ENCODE measurements around the gene ARHGAP26. TPM values are rescaled to one million over a fixed set of nuclear protein-coding genes. Genes with fewer than 3 reads are reported as not detected.

Gene ARHGAP26
- total RNA-seq, 2 donors from 2014 or later = 27.5 to 80.7 TPM

- no peak overlapping the region for H3K27ac ChIP-seq
- no peak overlapping the region for H3K4me3 ChIP-seq
- peaks cover 7 to 11% of the 10 kb centered on the region in 2 donors for H3K4me1 ChIP-seq (ENCODE audit: control insufficient read depth in 1 of 2, low read depth in 2 of 2)
- TF ChIP-seq CTCF (IDR thresholded peaks at IDR 0.05) = no peak
- no peak for ATAC-seq (ENCODE audit: insufficient number of reproducible peaks, low FRiP score, low read depth)
- no peaks in the 10 kb centered on the region for H3K36me3 ChIP-seq
- H3K27me3 ChIP-seq (replicated peaks; ENCODE audit: insufficient read depth) = no peaks in the 10 kb centered on the region
- no peak for DNase-seq (ENCODE audit: low spot score)
- H3K9me3 ChIP-seq = no peaks in the 10 kb centered on the region
These were observed 171.1 kb downstream of the ARHGAP26 start for GRCh38 chr5:142941245-142941644.

- H3K4me1 ChIP-seq (ENCODE audit: control insufficient read depth in 1 of 2, low read depth in 2 of 2) = peaks cover 3 to 11% of the 10 kb centered on the region in 2 donors
- no peaks in the 10 kb centered on the region for H3K9me3 ChIP-seq
- H3K36me3 ChIP-seq = no peaks in the 10 kb centered on the region
- H3K27me3 ChIP-seq (replicated peaks; ENCODE audit: insufficient read depth) = no peaks in the 10 kb centered on the region
- no peak for DNase-seq (ENCODE audit: low spot score)
- no peak overlapping the region for H3K27ac ChIP-seq
- H3K4me3 ChIP-seq = no peak overlapping the region
- TF ChIP-seq CTCF (IDR thresholded peaks at IDR 0.05) = no peak
- ATAC-seq (ENCODE audit: insufficient number of reproducible peaks, low FRiP score, low read depth) = no peak
These were observed 172.7 kb downstream of the ARHGAP26 start for GRCh38 chr5:142942901-142943300.

GRCh38 chr5:142944140-142944539, 174.0 kb downstream of the ARHGAP26 start:
- H3K4me1 ChIP-seq (ENCODE audit: control insufficient read depth in 1 of 2, low read depth in 2 of 2) = peaks cover 0 to 8% of the 10 kb centered on the region in 2 donors
- H3K27ac ChIP-seq = no peak overlapping the region
- DNase-seq (ENCODE audit: low spot score) (no peak), ATAC-seq (ENCODE audit: insufficient number of reproducible peaks, low FRiP score, low read depth) (no peak)
- H3K4me3 ChIP-seq = no peak overlapping the region
- no peak for TF ChIP-seq CTCF (IDR thresholded peaks at IDR 0.05)
- H3K27me3 ChIP-seq (replicated peaks; ENCODE audit: insufficient read depth) = no peaks in the 10 kb centered on the region
- no peaks in the 10 kb centered on the region for H3K36me3 ChIP-seq
- H3K9me3 ChIP-seq = no peaks in the 10 kb centered on the region

- no peak for TF ChIP-seq CTCF (IDR thresholded peaks at IDR 0.05)
- Histone ChIP-seq H3K27me3 (replicated peaks; ENCODE audit: insufficient read depth) (no peaks in the 10 kb centered on the region), H3K4me3 (no peak overlapping the region), H3K27ac (no peak overlapping the region), H3K36me3 (no peaks in the 10 kb centered on the region), H3K4me1 (ENCODE audit: control insufficient read depth in 1 of 2, low read depth in 2 of 2) (peaks cover 0 to 8% of the 10 kb centered on the region in 2 donors), H3K9me3 (no peaks in the 10 kb centered on the region)
- no peak for DNase-seq (ENCODE audit: low spot score)
- no peak for ATAC-seq (ENCODE audit: insufficient number of reproducible peaks, low FRiP score, low read depth)
These were observed 175.1 kb downstream of the ARHGAP26 start for GRCh38 chr5:142945321-142945720.

GRCh38 chr5:142945845-142946244, 175.7 kb downstream of the ARHGAP26 start:
- no peak overlapping the region for H3K27ac ChIP-seq
- no peak for DNase-seq (ENCODE audit: low spot score)
- no peaks in the 10 kb centered on the region for H3K9me3 ChIP-seq
- H3K27me3 ChIP-seq (replicated peaks; ENCODE audit: insufficient read depth) = no peaks in the 10 kb centered on the region
- no peak for ATAC-seq (ENCODE audit: insufficient number of reproducible peaks, low FRiP score, low read depth)
- no peak overlapping the region for H3K4me3 ChIP-seq
- no peaks in the 10 kb centered on the region for H3K36me3 ChIP-seq
- no peak for TF ChIP-seq CTCF (IDR thresholded peaks at IDR 0.05)
- H3K4me1 ChIP-seq (ENCODE audit: control insufficient read depth in 1 of 2, low read depth in 2 of 2) = peaks cover 0 to 8% of the 10 kb centered on the region in 2 donors

Measured in thoracic aorta (tissue), 2 donors.